ENCODE data around the gene SYT1. TPM values are rescaled to one million over a fixed set of nuclear protein-coding genes. Genes with fewer than 3 reads are reported as not detected.

The SYT1 gene
- total and polyA plus RNA-seq, 8 donors = 0.16 to 1.2 (median 0.26) TPM

DNA sequence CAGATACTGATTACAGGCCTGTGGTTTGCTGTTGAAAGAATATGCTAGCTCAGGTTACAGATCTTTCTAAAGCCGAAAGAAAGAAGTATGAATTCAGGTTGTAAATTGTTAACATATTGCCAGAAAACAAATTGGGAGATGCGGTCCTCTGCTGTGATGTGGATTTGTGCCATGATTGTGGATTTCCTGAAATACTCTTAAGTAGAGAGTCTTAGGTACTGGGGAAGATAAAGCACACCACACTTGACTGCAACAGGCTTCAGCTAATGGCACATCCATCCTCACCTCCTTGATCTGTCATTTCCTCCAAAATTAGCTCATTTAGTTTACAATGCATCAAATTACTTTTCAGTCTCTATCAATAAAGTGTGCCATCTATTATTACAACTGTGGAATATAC, 279.2 kb downstream of the SYT1 start:
- no peak for DNase-seq

DNA sequence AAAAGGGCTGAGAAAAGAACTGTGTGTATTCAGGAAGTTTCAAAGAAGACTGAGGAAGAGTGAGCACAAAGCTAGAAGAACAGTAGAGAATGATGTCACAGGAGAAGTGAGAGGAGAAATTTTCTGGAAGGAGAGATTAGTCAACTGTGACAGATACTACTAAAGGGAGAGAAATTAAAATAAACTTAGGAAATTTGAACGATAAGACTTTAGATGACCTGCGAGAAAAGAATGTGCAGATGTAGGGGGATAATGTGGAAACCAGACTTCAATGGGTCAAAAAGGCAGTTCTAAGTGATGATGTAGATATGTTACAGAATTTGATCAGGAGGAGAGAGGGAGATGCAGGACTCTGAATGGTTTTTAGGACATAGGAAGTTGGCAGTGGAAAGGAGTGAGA, 287.4 kb downstream of the SYT1 start:
- H3K36me3 ChIP-seq = no peaks in the 10 kb centered on the region
- ATAC-seq (no peak), FAIRE-seq (no peak), DNase-seq (no peak)
- no peak overlapping the region for H3K27ac ChIP-seq
- no peaks in the 10 kb centered on the region for H3K4me1 ChIP-seq
- H3K27me3 ChIP-seq = no peaks in the 10 kb centered on the region
- intact Hi-C loops (cut with DNase I) = no loop called here
- no peak overlapping the region for H3K4me3 ChIP-seq
- no peaks in the 10 kb centered on the region for H3K9me3 ChIP-seq
- 75 to 78% methylated on average over 2 of the region's 2 CpGs for WGBS, 2 donors
- TF ChIP-seq, protein P1, sequence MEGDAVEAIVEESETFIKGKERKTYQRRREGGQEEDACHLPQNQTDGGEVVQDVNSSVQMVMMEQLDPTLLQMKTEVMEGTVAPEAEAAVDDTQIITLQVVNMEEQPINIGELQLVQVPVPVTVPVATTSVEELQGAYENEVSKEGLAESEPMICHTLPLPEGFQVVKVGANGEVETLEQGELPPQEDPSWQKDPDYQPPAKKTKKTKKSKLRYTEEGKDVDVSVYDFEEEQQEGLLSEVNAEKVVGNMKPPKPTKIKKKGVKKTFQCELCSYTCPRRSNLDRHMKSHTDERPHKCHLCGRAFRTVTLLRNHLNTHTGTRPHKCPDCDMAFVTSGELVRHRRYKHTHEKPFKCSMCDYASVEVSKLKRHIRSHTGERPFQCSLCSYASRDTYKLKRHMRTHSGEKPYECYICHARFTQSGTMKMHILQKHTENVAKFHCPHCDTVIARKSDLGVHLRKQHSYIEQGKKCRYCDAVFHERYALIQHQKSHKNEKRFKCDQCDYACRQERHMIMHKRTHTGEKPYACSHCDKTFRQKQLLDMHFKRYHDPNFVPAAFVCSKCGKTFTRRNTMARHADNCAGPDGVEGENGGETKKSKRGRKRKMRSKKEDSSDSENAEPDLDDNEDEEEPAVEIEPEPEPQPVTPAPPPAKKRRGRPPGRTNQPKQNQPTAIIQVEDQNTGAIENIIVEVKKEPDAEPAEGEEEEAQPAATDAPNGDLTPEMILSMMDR (IDR thresholded peaks at IDR 0.05) = no peak

More for the DNA sequence above, 279.2 kb downstream of the SYT1 start:
- Histone ChIP-seq H3K4me3 (no peak overlapping the region), H3K9me3 (no peaks in the 10 kb centered on the region), H3K36me3 (no peaks in the 10 kb centered on the region), H3K4me1 (no peaks in the 10 kb centered on the region), H3K27ac (no peak overlapping the region), H3K27me3 (no peaks in the 10 kb centered on the region)
- 44 to 50% methylated on average over 2 of the region's 2 CpGs for WGBS, 2 donors
- TF ChIP-seq, protein P1 (IDR thresholded peaks at IDR 0.05) = no peak
- FAIRE-seq (no peak), ATAC-seq (no peak)
- intact Hi-C loops (cut with DNase I) = no loop called here

DNA sequence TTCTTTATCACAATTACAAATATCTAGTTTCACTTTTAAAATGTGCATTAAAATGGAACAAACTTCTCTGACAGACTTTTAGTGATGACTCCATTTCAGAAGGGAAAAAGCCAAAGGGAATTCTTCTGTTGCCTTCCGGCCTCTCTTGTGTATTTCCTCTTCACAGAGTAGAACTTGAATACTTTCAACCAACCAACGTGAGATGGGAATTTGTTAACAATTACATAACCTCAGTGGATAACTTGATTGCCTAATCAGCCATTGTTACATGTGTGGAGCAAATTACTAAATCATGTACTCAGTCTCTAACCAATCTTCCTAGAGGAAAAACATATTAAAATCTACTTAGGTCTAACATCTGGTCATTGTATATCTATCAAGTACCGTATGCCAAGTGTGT, 291.1 kb downstream of the SYT1 start:
- no peak for FAIRE-seq
- 50 to 59% methylated on average over 3 of the region's 3 CpGs for WGBS, 2 donors
- DNase-seq = no peak
- no peaks in the 10 kb centered on the region for H3K36me3 ChIP-seq
- H3K4me3 ChIP-seq = no peak overlapping the region
- no peak for ATAC-seq
- H3K27ac ChIP-seq = no peak overlapping the region
- no peaks in the 10 kb centered on the region for H3K27me3 ChIP-seq
- intact Hi-C loops (cut with DNase I) = no loop called here
- TF ChIP-seq, protein P1 (IDR thresholded peaks at IDR 0.05) = no peak
- H3K9me3 ChIP-seq = no peaks in the 10 kb centered on the region
- H3K4me1 ChIP-seq = no peaks in the 10 kb centered on the region

DNA sequence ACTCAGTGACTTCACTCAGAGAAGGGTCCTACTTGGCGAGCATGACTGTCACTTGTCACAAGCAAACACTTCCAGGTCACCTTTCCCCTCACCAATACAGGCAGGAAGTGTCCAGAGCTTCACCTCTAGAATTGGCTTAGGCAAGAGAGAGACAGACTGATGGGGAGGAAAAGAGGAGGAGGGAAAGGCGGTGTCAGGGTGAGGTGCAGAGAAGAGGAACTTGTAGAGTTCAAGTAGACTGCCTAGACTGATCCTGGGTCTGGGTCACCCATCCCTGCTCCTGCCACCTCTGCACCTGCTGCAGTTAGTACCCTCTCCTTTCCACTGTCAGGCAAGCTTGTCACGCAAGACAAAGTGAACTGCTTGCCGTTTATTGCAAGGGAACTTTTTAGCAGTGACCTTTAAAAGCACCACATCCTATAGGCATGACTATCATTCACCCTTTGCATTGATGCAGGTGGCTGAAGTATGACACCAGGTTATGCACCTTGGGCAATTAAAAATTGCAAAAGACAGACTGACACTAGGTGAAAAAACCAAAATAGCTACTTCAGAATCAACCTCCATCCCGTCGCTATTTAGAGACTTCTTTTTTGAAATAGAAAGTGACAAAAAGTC, 292.4 kb downstream of the SYT1 start:
- Histone ChIP-seq H3K4me3 (no peak overlapping the region), H3K36me3 (no peaks in the 10 kb centered on the region), H3K9me3 (no peaks in the 10 kb centered on the region), H3K4me1 (no peaks in the 10 kb centered on the region), H3K27ac (no peak overlapping the region), H3K27me3 (no peaks in the 10 kb centered on the region)
- DNase-seq = peak in 1 of 6 donors; percentile 17
- ATAC-seq = no peak
- WGBS, 2 donors = 56 to 58% methylated on average over 6 of the region's 6 CpGs
- intact Hi-C loops (cut with DNase I) = no loop called here
- TF ChIP-seq, protein P1 (IDR thresholded peaks at IDR 0.05) = no peak
- no peak for FAIRE-seq

DNA sequence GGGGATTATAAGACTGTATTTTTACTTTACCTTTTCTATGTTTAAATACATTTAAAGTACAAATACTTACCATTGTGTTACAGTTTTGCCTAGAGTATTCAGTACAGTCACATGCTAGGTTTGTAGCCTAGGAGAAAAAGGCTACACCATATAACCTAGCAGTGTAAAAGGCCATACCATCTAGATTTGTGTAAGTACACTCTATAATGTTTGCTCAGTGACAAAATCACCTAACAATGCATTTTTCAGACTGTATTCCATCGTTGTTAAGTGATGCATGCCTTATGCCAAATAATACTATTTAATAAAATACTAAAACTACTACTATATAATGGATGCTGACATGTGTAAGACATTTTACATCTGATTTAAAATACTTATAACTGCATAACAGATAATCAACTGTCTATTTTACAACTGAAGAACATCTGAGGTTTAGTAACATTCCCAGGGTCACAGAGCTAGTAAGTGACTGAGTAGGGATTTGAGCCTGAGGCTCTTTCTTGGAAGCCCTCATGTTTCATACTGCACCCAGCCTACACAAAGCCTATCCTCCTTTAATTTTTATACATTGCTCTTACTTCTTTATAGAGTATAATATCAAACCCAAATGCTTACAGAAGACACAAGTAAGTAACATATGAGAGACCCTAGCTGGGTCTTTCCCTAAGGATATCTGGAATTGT, 296.8 kb downstream of the SYT1 start:
- no peak for DNase-seq
- H3K4me3 ChIP-seq = no peak overlapping the region
- ATAC-seq = no peak
- no peaks in the 10 kb centered on the region for H3K36me3 ChIP-seq
- TF ChIP-seq, protein P1 (IDR thresholded peaks at IDR 0.05) = no peak
- no peak overlapping the region for H3K27ac ChIP-seq
- no peak for FAIRE-seq
- H3K4me1 ChIP-seq = no peaks in the 10 kb centered on the region
- no peaks in the 10 kb centered on the region for H3K9me3 ChIP-seq
- WGBS, 2 donors = 23 to 26% methylated on average over 1 of the region's 1 CpG
- intact Hi-C loops (cut with DNase I) = no loop called here
- H3K27me3 ChIP-seq = no peaks in the 10 kb centered on the region
